Ovary (tissue), 9 donors: ENCODE measurements around the gene ZSWIM5. TPM values are rescaled to one million over a fixed set of nuclear protein-coding genes. Genes with fewer than 3 reads are reported as not detected.

Experiments used
- DNase-seq, 5 donors: peaks; one replicate each; pipeline ENCODE4 v3.0.0-alpha.2; 2019 to 2020
- H3K27ac ChIP-seq, 2 donors: fragments of 200-600 bp; one replicate each; pipeline versions ENCODE4 v1.5.1 to v1.8.0; 2019 to 2022
- H3K27me3 ChIP-seq: fragments of 200-600 bp; one replicate; pipeline ENCODE4 v1.8.0; 2022
- H3K36me3 ChIP-seq: fragments of 200-600 bp; sonication (generic); one replicate; pipeline ENCODE4 v1.5.1; 2019
- H3K4me1 ChIP-seq: one replicate; pipeline ENCODE4 v1.8.1; 2013; ENCODE audit warnings: mild to moderate bottlenecking, moderate library complexity; ENCODE audit not compliant: insufficient read depth
- H3K4me3 ChIP-seq: fragments of 200-600 bp; sonication (generic); one replicate; pipeline ENCODE4 v1.5.1; 2017
- H3K9me3 ChIP-seq, 2 donors: fragments of 200-600 bp in 1 of 2; sonication (generic) in 1 of 2; one replicate each; pipeline versions ENCODE4 v1.5.1 to v1.8.1; 2013 to 2019; ENCODE audit warnings: mild to moderate bottlenecking in 1 of 2, moderate library complexity in 1 of 2
- POLR2A ChIP-seq: fragments of 450-650 bp; IDR thresholded peaks from one replicate; pipeline ENCODE4 v1.6.1; 2017; ENCODE audit warnings: antibody characterized with exemption, mild to moderate bottlenecking, moderate library complexity
- WGBS, 3 donors: extraction: QIAGEN DNeasy Blood & Tissue Kit in 1 of 3; methylation state at CpG; one replicate each; pipeline versions ENCODE4 v1.1.5 to v1.1.7; 2013 to 2017; 5-methylcytosine and 5-hydroxymethylcytosine counted together
- intact Hi-C, 4 donors: fragments of 100-400 bp; cut with DNase I; formaldehyde crosslinking; loops; one replicate each; pipeline versions ENCODE4 v1.11.0 to v1.15.1; 2022 to 2023
- polyA plus RNA-seq, 2 donors: library from polyadenylated mRNA; stranded (reverse); fragments of 200-250 nt in 1 of 2; fragments of 350-450 nt in 1 of 2; fragmentation: Illumina TruSeq in 1 of 2; extraction: RNeasy Lipid Tissue Mini Kit (QIAGEN cat#74804) in 1 of 2; gene quantifications; one replicate each; pipeline ENCODE4 v1.2.3, GENCODE V29; 2013 to 2014
- total RNA-seq, 7 donors: library from RNA; depleted of rRNA in 2 of 7; stranded (reverse); fragments of >200 nt in 2 of 7; fragmentation: NEBNext Ultra II Directional in 3 of 7; extraction: Animal tissue kit (Norgen Biotek cat#: 25700) in 3 of 7; gene quantifications; one replicate each; pipeline versions ENCODE4 v1.1.0 to v1.2.4, GENCODE V29; 2016 to 2023
- donor health status: DM: no; HTN: no; CAD: no; lungs with moderate emphysema.
- donor health status: DM: no; HTN: no; CAD: no.
- donor health status: Bipolar disorder and iron deficiency.
- donor health status: DM: yes; HTN: yes; CAD: no.
- donor health status: DM: no; HTN: no; CAD: no.
- donor health status: DM: yes; HTN: yes; CAD: no.

ZSWIM5 gene
- total and polyA plus RNA-seq, 9 donors: 6.0 to 13.3 (median 10.0) TPM

DNA sequence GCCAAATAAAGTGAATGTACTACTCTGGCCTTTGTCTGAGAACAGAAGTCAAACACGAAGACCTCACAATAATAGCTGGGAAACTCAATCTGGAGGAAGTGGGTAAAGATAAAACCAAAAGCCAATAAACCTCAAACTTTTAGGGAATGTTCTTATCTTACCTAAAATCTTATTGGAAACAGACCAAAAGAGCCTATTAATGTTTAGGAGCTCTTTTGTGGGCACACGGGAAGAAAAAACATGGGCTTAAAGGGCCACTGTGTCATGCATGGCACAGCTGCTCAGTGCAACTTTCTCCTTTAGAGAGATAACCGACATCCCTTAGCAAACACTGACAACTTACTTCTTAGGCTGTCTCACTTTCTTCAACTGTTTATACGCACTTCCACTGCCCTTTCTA is 236.1 kb downstream of the ZSWIM5 start:
- no peak for DNase-seq
- no peak for TF ChIP-seq POLR2A
- H3K9me3 ChIP-seq: no peaks in the 10 kb centered on the region
- intact Hi-C loops: no loop called here
- no peak overlapping the region for H3K4me3 ChIP-seq
- H3K36me3 ChIP-seq: no peaks in the 10 kb centered on the region
- H3K27me3 ChIP-seq: no peaks in the 10 kb centered on the region
- no peaks in the 10 kb centered on the region for H3K4me1 ChIP-seq
- H3K27ac ChIP-seq: no peak overlapping the region
- 13 to 28% (median 21%) methylated on average over 4 of the region's 4 CpGs for WGBS, 3 donors

Other genes with a start within 250 kb of the ZSWIM5 start
- 10 to 100 TPM; 15.0 to 34.5 (median 22.7) TPM for gene EIF2B3, start 220.0 kb downstream of the ZSWIM5 start, total RNA-seq
- 10 to 100 TPM; 14.7 to 26.9 TPM for gene EIF2B3, start 220.0 kb downstream of the ZSWIM5 start, polyA plus RNA-seq
- gene HECTD3, start 195.3 kb downstream of the ZSWIM5 start, total RNA-seq: 10 to 100 TPM; 20.9 to 46.0 (median 36.1) TPM
- 10 to 100 TPM; 27.7 to 45.0 TPM for gene HECTD3, start 195.3 kb downstream of the ZSWIM5 start, polyA plus RNA-seq
- gene UROD, start 194.4 kb downstream of the ZSWIM5 start, total RNA-seq: 10 to 100 TPM; 69.2 to 92.3 (median 74.7) TPM
- gene UROD, start 194.4 kb downstream of the ZSWIM5 start, polyA plus RNA-seq: 10 to 100 TPM; 82.3 to 97.2 TPM
- gene HPDL, start 120.3 kb upstream of the ZSWIM5 start, total RNA-seq: 1 to 10 TPM in 5 of 7 donors, under 1 TPM in 1, not detected in 1; 0.80 to 2.0 (median 1.4) TPM
- under 1 TPM; 0.12 to 0.62 TPM for gene HPDL, start 120.3 kb upstream of the ZSWIM5 start, polyA plus RNA-seq
- 10 to 100 TPM in 3 of 7 donors, 1 to 10 TPM in 4; 6.7 to 16.3 (median 9.0) TPM for gene TOE1, start 133.6 kb upstream of the ZSWIM5 start, total RNA-seq
- gene TOE1, start 133.6 kb upstream of the ZSWIM5 start, polyA plus RNA-seq: 10 to 100 TPM; 10.7 to 13.5 TPM
- 10 to 100 TPM; 23.0 to 38.8 (median 27.4) TPM for gene MUTYH, start 133.8 kb upstream of the ZSWIM5 start, total RNA-seq
- gene MUTYH, start 133.8 kb upstream of the ZSWIM5 start, polyA plus RNA-seq: 10 to 100 TPM; 10.6 to 25.3 TPM